HG03442 (cell line): Measurements from ENCODE around the gene POLR1A.

Source experiments
- ATAC-seq: cut with Tn5 transposase; IDR thresholded peaks from one replicate; pipeline ENCODE4 v1.9.1; 2021; ENCODE audit warnings: mild to moderate bottlenecking, moderate library complexity; ENCODE audit not compliant: unreplicated experiment

The POLR1A gene

GRCh38 chr2:86023366-86023712 is 82.3 kb downstream of the POLR1A start:
- peak; percentile 11 for ATAC-seq

GRCh38 chr2:86022661-86023365 is 82.9 kb downstream of the POLR1A start:
- peak; percentile 66 for ATAC-seq

- ATAC-seq: no peak
Observed at GRCh38 chr2:86021396-86022378, 84.0 kb downstream of the POLR1A start.

- ATAC-seq: no peak
Observed at GRCh38 chr2:86020984-86021383, 84.7 kb downstream of the POLR1A start.

- no peak for ATAC-seq
Observed at GRCh38 chr2:86019121-86019520, 86.6 kb downstream of the POLR1A start.

GRCh38 chr2:86017901-86018896 is 87.5 kb downstream of the POLR1A start:
- no peak for ATAC-seq

- ATAC-seq: no peak
Observed at GRCh38 chr2:86016581-86016980, 89.1 kb downstream of the POLR1A start.

GRCh38 chr2:86015699-86016098 is 90.0 kb downstream of the POLR1A start:
- no peak for ATAC-seq

- ATAC-seq: no peak
Observed at GRCh38 chr2:86015006-86015405, 90.7 kb downstream of the POLR1A start.

- no peak for ATAC-seq
Observed at GRCh38 chr2:86014493-86014892, 91.2 kb downstream of the POLR1A start.

- no peak for ATAC-seq
Observed at GRCh38 chr2:86012007-86012712, 93.5 kb downstream of the POLR1A start.

GRCh38 chr2:86011449-86011941 is 94.2 kb downstream of the POLR1A start:
- no peak for ATAC-seq

- ATAC-seq: no peak
Observed at GRCh38 chr2:86010083-86010482, 95.6 kb downstream of the POLR1A start.

- ATAC-seq: no peak
Observed at GRCh38 chr2:86006524-86006923, 99.2 kb downstream of the POLR1A start.

GRCh38 chr2:86003967-86004366 is 101.7 kb downstream of the POLR1A start:
- ATAC-seq: no peak

GRCh38 chr2:86003104-86003503 is 102.6 kb downstream of the POLR1A start:
- ATAC-seq: no peak

GRCh38 chr2:86002375-86002774 is 103.3 kb downstream of the POLR1A start:
- no peak for ATAC-seq

- no peak for ATAC-seq
Observed at GRCh38 chr2:86001326-86001725, 104.4 kb downstream of the POLR1A start.

- ATAC-seq: no peak
Observed at GRCh38 chr2:86000938-86001312, 104.8 kb downstream of the POLR1A start.
